HUES64 (cell line): Measurements from ENCODE around the gene DIPK2A.

Experiments used
- H3K27ac ChIP-seq: 2 replicates; pipeline ENCODE4 v1.7.0; 2013; ENCODE audit warnings: low read depth, low read length, inconsistent platforms
- H3K27me3 ChIP-seq: 2 replicates; pipeline ENCODE4 v1.6.1; 2013; ENCODE audit warnings: mild to moderate bottlenecking, low read length; ENCODE audit not compliant: insufficient read depth
- H3K36me3 ChIP-seq: 2 replicates; pipeline ENCODE4 v1.6.1; 2013; ENCODE audit warnings: mild to moderate bottlenecking, low read length; ENCODE audit not compliant: insufficient read depth
- H3K4me1 ChIP-seq: 2 replicates; pipeline ENCODE4 v1.6.1; 2013; ENCODE audit warnings: mild to moderate bottlenecking, low read length, moderate library complexity; ENCODE audit not compliant: insufficient read depth
- H3K4me3 ChIP-seq: 2 replicates; pipeline ENCODE4 v1.5.1; 2013; ENCODE audit warnings: mild to moderate bottlenecking, low read length, moderate library complexity
- H3K9ac ChIP-seq: 2 replicates; pipeline ENCODE4 v1.6.1; 2013; ENCODE audit warnings: mild to moderate bottlenecking, low read depth, low read length
- H3K9me3 ChIP-seq: 2 replicates; pipeline ENCODE4 v1.6.1; 2013; ENCODE audit warnings: low read depth, low read length; ENCODE audit not compliant: insufficient read depth
- WGBS: fragments of 150-250, 120-280 bp; methylation state at CpG from one replicate; pipeline ENCODE4 v1.1.7; 2013; ENCODE audit warnings: missing lambda C conversion rate; 5-methylcytosine and 5-hydroxymethylcytosine counted together

DIPK2A gene

GRCh38 chr3:143956838-143957237 is 14.8 kb upstream of the DIPK2A start:
- no peak overlapping the region for H3K27ac ChIP-seq
- no peaks in the 10 kb centered on the region for H3K36me3 ChIP-seq
- no peaks in the 10 kb centered on the region for H3K4me1 ChIP-seq
- H3K9ac ChIP-seq, result no peak overlapping the region
- no peaks in the 10 kb centered on the region for H3K27me3 ChIP-seq
- WGBS, result no CpG with 5 or more reads among the region's 1 CpG
- H3K9me3 ChIP-seq, result no peaks in the 10 kb centered on the region
- H3K4me3 ChIP-seq, result no peak overlapping the region

GRCh38 chr3:143957453-143957852 is 14.2 kb upstream of the DIPK2A start:
- H3K9ac ChIP-seq, result no peak overlapping the region
- no peak overlapping the region for H3K27ac ChIP-seq
- no peaks in the 10 kb centered on the region for H3K36me3 ChIP-seq
- H3K4me1 ChIP-seq, result no peaks in the 10 kb centered on the region
- no peak overlapping the region for H3K4me3 ChIP-seq
- no peaks in the 10 kb centered on the region for H3K9me3 ChIP-seq
- H3K27me3 ChIP-seq, result no peaks in the 10 kb centered on the region

GRCh38 chr3:143958966-143959365 is 12.7 kb upstream of the DIPK2A start:
- Histone ChIP-seq H3K4me3 (no peak overlapping the region), H3K36me3 (no peaks in the 10 kb centered on the region), H3K4me1 (peaks cover 4% of the 10 kb centered on the region; the same call in 1 of the 2 replicates), H3K27me3 (no peaks in the 10 kb centered on the region), H3K9me3 (no peaks in the 10 kb centered on the region), H3K27ac (no peak overlapping the region), H3K9ac (no peak overlapping the region)

- H3K9me3 ChIP-seq, result no peaks in the 10 kb centered on the region
- WGBS, result no CpG with 5 or more reads among the region's 1 CpG
- H3K9ac ChIP-seq, result no peak overlapping the region
- peaks cover 4% of the 10 kb centered on the region; the same call in 1 of the 2 replicates for H3K4me1 ChIP-seq
- H3K36me3 ChIP-seq, result no peaks in the 10 kb centered on the region
- H3K27ac ChIP-seq, result no peak overlapping the region
- no peaks in the 10 kb centered on the region for H3K27me3 ChIP-seq
- no peak overlapping the region for H3K4me3 ChIP-seq
These were observed 10.3 kb upstream of the DIPK2A start for GRCh38 chr3:143961342-143961741.

- H3K27ac ChIP-seq, result no peak overlapping the region
- H3K9ac ChIP-seq, result no peak overlapping the region
- H3K4me1 ChIP-seq, result peaks cover 4% of the 10 kb centered on the region; the same call in 1 of the 2 replicates
- H3K27me3 ChIP-seq, result no peaks in the 10 kb centered on the region
- H3K36me3 ChIP-seq, result no peaks in the 10 kb centered on the region
- no peaks in the 10 kb centered on the region for H3K9me3 ChIP-seq
- WGBS, result 94% methylated on average over 4 of the region's 6 CpGs
- no peak overlapping the region for H3K4me3 ChIP-seq
These were observed 7.7 kb upstream of the DIPK2A start for GRCh38 chr3:143963946-143964345.

- Histone ChIP-seq H3K27ac (peak overlapping the region; percentile 96), H3K9me3 (no peaks in the 10 kb centered on the region), H3K9ac (peak overlapping the region; percentile 88), H3K36me3 (no peaks in the 10 kb centered on the region), H3K4me1 (peaks cover 26% of the 10 kb centered on the region), H3K4me3 (peak overlapping the region; percentile 98), H3K27me3 (no peaks in the 10 kb centered on the region)
- WGBS, result under 1% methylated on average over 37 of the region's 37 CpGs
These were observed 757 bp upstream of the DIPK2A start for GRCh38 chr3:143970773-143971358.

GRCh38 chr3:143972155-143972504 is 507 bp downstream of the DIPK2A start:
- Histone ChIP-seq H3K9ac (peak overlapping the region; percentile 88), H3K27me3 (no peaks in the 10 kb centered on the region), H3K4me1 (peaks cover 38% of the 10 kb centered on the region), H3K27ac (peak overlapping the region; percentile 96), H3K36me3 (no peaks in the 10 kb centered on the region), H3K9me3 (no peaks in the 10 kb centered on the region), H3K4me3 (peak overlapping the region; percentile 98)
- WGBS, result under 1% methylated on average over 42 of the region's 42 CpGs

GRCh38 chr3:143972505-143973258 is 1.1 kb downstream of the DIPK2A start:
- peaks cover 42% of the 10 kb centered on the region for H3K4me1 ChIP-seq
- H3K9ac ChIP-seq, result peak overlapping the region; percentile 88
- peak overlapping the region; percentile 98 for H3K4me3 ChIP-seq
- no peaks in the 10 kb centered on the region for H3K27me3 ChIP-seq
- under 1% methylated on average over 83 of the region's 83 CpGs for WGBS
- H3K27ac ChIP-seq, result peak overlapping the region; percentile 96; the same call in 1 of the 2 replicates
- H3K36me3 ChIP-seq, result no peaks in the 10 kb centered on the region
- no peaks in the 10 kb centered on the region for H3K9me3 ChIP-seq

GRCh38 chr3:143973259-143974021 is 1.8 kb downstream of the DIPK2A start:
- Histone ChIP-seq H3K27me3 (no peaks in the 10 kb centered on the region), H3K27ac (no peak overlapping the region), H3K4me1 (peaks cover 47% of the 10 kb centered on the region)

GRCh38 chr3:143974271-143975238 is 2.9 kb downstream of the DIPK2A start:
- Histone ChIP-seq H3K4me3 (peak overlapping the region; percentile 98), H3K36me3 (no peaks in the 10 kb centered on the region), H3K9me3 (no peaks in the 10 kb centered on the region), H3K27me3 (no peaks in the 10 kb centered on the region), H3K9ac (peak overlapping the region; percentile 88; the same call in 1 of the 2 replicates), H3K27ac (no peak overlapping the region), H3K4me1 (peaks cover 55% of the 10 kb centered on the region)
- WGBS, result 24% methylated on average over 3 of the region's 6 CpGs

More at GRCh38 chr3:143973259-143974021, 1.8 kb downstream of the DIPK2A start:
- H3K36me3 ChIP-seq, result no peaks in the 10 kb centered on the region
- H3K9ac ChIP-seq, result peak overlapping the region; percentile 88
- WGBS, result 1% methylated on average over 28 of the region's 28 CpGs
- H3K4me3 ChIP-seq, result peak overlapping the region; percentile 98
- H3K9me3 ChIP-seq, result no peaks in the 10 kb centered on the region
